ENCODE measurements around the gene NLRP7. TPM values are rescaled to one million over a fixed set of nuclear protein-coding genes. Genes with fewer than 3 reads are reported as not detected.

The NLRP7 gene
- total and polyA plus RNA-seq, 2 donors (not counting 1 experiment from before 2014, with no cell fraction given), result not detected

DNA sequence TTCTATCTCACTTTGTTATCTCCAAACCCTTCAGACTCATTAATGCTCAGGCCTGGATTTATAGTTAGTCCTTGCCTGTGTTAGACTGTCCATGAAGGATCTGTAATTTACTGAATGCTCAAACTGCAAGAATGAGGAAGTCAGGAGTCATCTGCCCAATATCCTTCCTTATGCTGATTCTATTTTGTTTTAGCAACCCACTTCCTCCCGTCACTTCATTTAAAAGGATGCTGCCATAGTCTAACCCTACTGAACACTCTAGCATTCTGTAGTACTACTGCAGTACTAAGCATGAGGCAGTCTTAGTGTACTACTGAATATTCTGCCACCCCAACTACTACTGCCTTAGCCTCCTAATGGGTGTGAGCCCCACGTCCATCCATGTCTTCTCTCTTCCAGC is 71.8 kb downstream of the NLRP7 start:
- Histone ChIP-seq H2AFZ (ENCODE audit: low read length) (no peak overlapping the region), H3K27ac (ENCODE audit: insufficient read depth, low read length) (no peak overlapping the region), H3K4me3 (replicated peaks in 1 of 4; ENCODE audit: control extremely low read depth in 1 of 4, insufficient read depth in 1 of 4, low read depth in 3 of 4, low read length in 4 of 4) (no peak overlapping the region), H3K4me1 (ENCODE audit: control insufficient read depth, extremely low read depth, insufficient read depth, low read length) (no peaks in the 10 kb centered on the region), H3K36me3 (ENCODE audit: control insufficient read depth, insufficient read depth, low read length) (no peaks in the 10 kb centered on the region), H3K9me3 (ENCODE audit: control insufficient read depth, insufficient read depth, low read depth, low read length) (no peaks in the 10 kb centered on the region), H3K9ac (ENCODE audit: insufficient read depth, low read length) (no peak overlapping the region), H3K4me2 (ENCODE audit: extremely low read depth, insufficient read depth, low read length) (no peak overlapping the region), H3K27me3 (ENCODE audit: control insufficient read depth, insufficient read depth, low read length) (no peaks in the 10 kb centered on the region), H4K20me1 (ENCODE audit: control insufficient read depth, extremely low read depth, insufficient read depth, low read length) (no peaks in the 10 kb centered on the region), H3K79me2 (ENCODE audit: control insufficient read depth, insufficient read depth, low read length) (no peaks in the 10 kb centered on the region)
- TF ChIP-seq, protein P1, sequence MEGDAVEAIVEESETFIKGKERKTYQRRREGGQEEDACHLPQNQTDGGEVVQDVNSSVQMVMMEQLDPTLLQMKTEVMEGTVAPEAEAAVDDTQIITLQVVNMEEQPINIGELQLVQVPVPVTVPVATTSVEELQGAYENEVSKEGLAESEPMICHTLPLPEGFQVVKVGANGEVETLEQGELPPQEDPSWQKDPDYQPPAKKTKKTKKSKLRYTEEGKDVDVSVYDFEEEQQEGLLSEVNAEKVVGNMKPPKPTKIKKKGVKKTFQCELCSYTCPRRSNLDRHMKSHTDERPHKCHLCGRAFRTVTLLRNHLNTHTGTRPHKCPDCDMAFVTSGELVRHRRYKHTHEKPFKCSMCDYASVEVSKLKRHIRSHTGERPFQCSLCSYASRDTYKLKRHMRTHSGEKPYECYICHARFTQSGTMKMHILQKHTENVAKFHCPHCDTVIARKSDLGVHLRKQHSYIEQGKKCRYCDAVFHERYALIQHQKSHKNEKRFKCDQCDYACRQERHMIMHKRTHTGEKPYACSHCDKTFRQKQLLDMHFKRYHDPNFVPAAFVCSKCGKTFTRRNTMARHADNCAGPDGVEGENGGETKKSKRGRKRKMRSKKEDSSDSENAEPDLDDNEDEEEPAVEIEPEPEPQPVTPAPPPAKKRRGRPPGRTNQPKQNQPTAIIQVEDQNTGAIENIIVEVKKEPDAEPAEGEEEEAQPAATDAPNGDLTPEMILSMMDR (conservative IDR thresholded peaks at IDR 0.05 in 1 of 2, IDR thresholded peaks at IDR 0.05 in 1 of 2; ENCODE audit: low read depth in 1 of 2, low read length in 2 of 2), result no peak
- TF ChIP-seq EZH2 (IDR thresholded peaks at IDR 0.05; ENCODE audit: low read length, missing control alignments), result no peak
- DNase-seq (ENCODE audit: low read depth in 2 of 2), result no peak

DNA sequence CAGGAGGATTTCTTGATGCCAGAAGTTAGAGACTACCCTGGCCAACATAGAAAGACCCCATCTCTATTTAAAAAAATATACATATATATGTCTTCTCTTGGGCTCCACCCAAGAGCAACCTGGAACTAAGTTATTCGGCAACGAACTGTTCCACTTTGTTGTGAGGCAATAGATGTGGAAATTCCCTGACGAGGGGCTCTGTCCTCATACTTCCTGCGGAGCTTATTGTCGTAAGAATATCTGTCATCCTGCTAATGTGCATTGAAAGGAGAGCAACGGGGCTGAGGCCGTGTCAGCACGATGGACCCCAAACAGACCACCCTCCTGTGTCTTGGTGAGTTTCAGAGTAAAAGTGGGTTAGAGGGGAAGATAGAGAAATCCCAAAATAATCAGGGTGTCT is 73.3 kb downstream of the NLRP7 start, which contains the start of gene FCAR:
TSS of gene FCAR (plus strand) at position 246 of the 400 bp plus-strand sequence. CDS start at position 301, 55 bp downstream.
- DNase-seq (ENCODE audit: low read depth in 2 of 2), result no peak
- no peak within 1 kb of the TSS for H3K4me2 ChIP-seq (ENCODE audit: extremely low read depth, insufficient read depth, low read length)
- H4K20me1 ChIP-seq (ENCODE audit: control insufficient read depth, extremely low read depth, insufficient read depth, low read length), result no peaks in the 10 kb centered on the region
- TF ChIP-seq, protein P1 (conservative IDR thresholded peaks at IDR 0.05 in 1 of 2, IDR thresholded peaks at IDR 0.05 in 1 of 2; ENCODE audit: low read depth in 1 of 2, low read length in 2 of 2), result no peak
- TF ChIP-seq EZH2 (IDR thresholded peaks at IDR 0.05; ENCODE audit: low read length, missing control alignments), result no peak
- H3K79me2 ChIP-seq (ENCODE audit: control insufficient read depth, insufficient read depth, low read length), result no peaks in the 10 kb centered on the region
- no peak within 1 kb of the TSS for H2AFZ ChIP-seq (ENCODE audit: low read length)
- no peak within 1 kb of the TSS for H3K4me3 ChIP-seq (replicated peaks in 1 of 4; ENCODE audit: control extremely low read depth in 1 of 4, insufficient read depth in 1 of 4, low read depth in 3 of 4, low read length in 4 of 4)
- H3K4me1 ChIP-seq (ENCODE audit: control insufficient read depth, extremely low read depth, insufficient read depth, low read length), result no peaks in the 10 kb centered on the region
- H3K27ac ChIP-seq (ENCODE audit: insufficient read depth, low read length), result no peak within 1 kb of the TSS
- no peaks in the 10 kb centered on the region for H3K9me3 ChIP-seq (ENCODE audit: control insufficient read depth, insufficient read depth, low read depth, low read length)
- no peaks in the 10 kb centered on the region for H3K27me3 ChIP-seq (ENCODE audit: control insufficient read depth, insufficient read depth, low read length)
- H3K9ac ChIP-seq (ENCODE audit: insufficient read depth, low read length), result no peak within 1 kb of the TSS
- H3K36me3 ChIP-seq (ENCODE audit: control insufficient read depth, insufficient read depth, low read length), result no peaks in the 10 kb centered on the region

Other genes with a start within 250 kb of the NLRP7 start
- gene KIR3DL3, start 223.1 kb downstream of the NLRP7 start, total RNA-seq, result not detected in 2 replicates
- gene KIR3DL3, start 223.1 kb downstream of the NLRP7 start, polyA plus RNA-seq, result not detected in 2 replicates
- not detected in 2 replicates for gene KIR2DL3, start 209.0 kb downstream of the NLRP7 start, total RNA-seq
- not detected in 2 replicates for gene KIR2DL3, start 209.0 kb downstream of the NLRP7 start, polyA plus RNA-seq
- gene KIR2DL1, start 177.7 kb downstream of the NLRP7 start, total RNA-seq, result not detected in 2 replicates
- not detected in 2 replicates for gene KIR2DL1, start 177.7 kb downstream of the NLRP7 start, polyA plus RNA-seq
- not detected in 2 replicates for gene KIR2DL4, start 143.9 kb downstream of the NLRP7 start, total RNA-seq
- gene KIR2DL4, start 143.9 kb downstream of the NLRP7 start, polyA plus RNA-seq, result not detected in 2 replicates
- gene KIR3DL1, start 131.1 kb downstream of the NLRP7 start, total RNA-seq, result not detected in 2 replicates
- gene KIR3DL1, start 131.1 kb downstream of the NLRP7 start, polyA plus RNA-seq, result not detected in 2 replicates
- not detected in 2 replicates for gene KIR2DS4, start 114.9 kb downstream of the NLRP7 start, total RNA-seq
- gene KIR2DS4, start 114.9 kb downstream of the NLRP7 start, polyA plus RNA-seq, result not detected in 2 replicates
- not detected in 2 replicates for gene KIR3DL2, start 97.1 kb downstream of the NLRP7 start, total RNA-seq
- not detected in 2 replicates for gene KIR3DL2, start 97.1 kb downstream of the NLRP7 start, polyA plus RNA-seq
- gene FCAR, start 73.3 kb downstream of the NLRP7 start, total RNA-seq, result not detected in 2 replicates
- gene FCAR, start 73.3 kb downstream of the NLRP7 start, polyA plus RNA-seq, result not detected in 2 replicates
- not detected in 2 replicates for gene NCR1, start 41.4 kb downstream of the NLRP7 start, total RNA-seq
- not detected in 2 replicates for gene NCR1, start 41.4 kb downstream of the NLRP7 start, polyA plus RNA-seq
- under 0.01 and 0.17 TPM in 2 replicates for gene NLRP2, start 18.8 kb upstream of the NLRP7 start, total RNA-seq
- gene NLRP2, start 18.8 kb upstream of the NLRP7 start, polyA plus RNA-seq, result 0.05 and 0.37 TPM in 2 replicates
- not detected in 2 replicates for gene GP6, start 90.7 kb upstream of the NLRP7 start, total RNA-seq
- 0.03 TPM in 1 of 2 replicates, not detected in the other for gene GP6, start 90.7 kb upstream of the NLRP7 start, polyA plus RNA-seq
- 6.9 and 8.5 TPM in 2 replicates for gene RDH13, start 115.6 kb upstream of the NLRP7 start, total RNA-seq
- 2.7 and 5.6 TPM in 2 replicates for gene RDH13, start 115.6 kb upstream of the NLRP7 start, polyA plus RNA-seq
- 0.17 and 0.51 TPM in 2 replicates for gene EPS8L1, start 128.3 kb upstream of the NLRP7 start, total RNA-seq
- 1.9 and 2.2 TPM in 2 replicates for gene EPS8L1, start 128.3 kb upstream of the NLRP7 start, polyA plus RNA-seq
- gene PPP1R12C, start 170.1 kb upstream of the NLRP7 start, total RNA-seq, result 25.2 and 32.9 TPM in 2 replicates
- gene PPP1R12C, start 170.1 kb upstream of the NLRP7 start, polyA plus RNA-seq, result 26.0 and 27.6 TPM in 2 replicates
- gene TNNT1, start 201.7 kb upstream of the NLRP7 start, total RNA-seq, result 7.4 and 10.4 TPM in 2 replicates
- 1.4 and 1.7 TPM in 2 replicates for gene TNNT1, start 201.7 kb upstream of the NLRP7 start, polyA plus RNA-seq
- gene TNNI3, start 210.2 kb upstream of the NLRP7 start, total RNA-seq, result not detected in 2 replicates
- not detected in 2 replicates for gene TNNI3, start 210.2 kb upstream of the NLRP7 start, polyA plus RNA-seq
- under 0.01 and 0.17 TPM in 2 replicates for gene DNAAF3, start 219.1 kb upstream of the NLRP7 start, total RNA-seq
- gene DNAAF3, start 219.1 kb upstream of the NLRP7 start, polyA plus RNA-seq, result 0.16 and 0.18 TPM in 2 replicates
- gene SYT5, start 232.8 kb upstream of the NLRP7 start, total RNA-seq, result 0.50 TPM in 1 of 2 replicates, not detected in the other
- gene SYT5, start 232.8 kb upstream of the NLRP7 start, polyA plus RNA-seq, result 0.05 and 0.08 TPM in 2 replicates